ENCODE data around the gene C1orf52. TPM values are rescaled to one million over a fixed set of nuclear protein-coding genes. Genes with fewer than 3 reads are reported as not detected.

The C1orf52 gene
- total and polyA plus RNA-seq, 9 of the 15 experiments (the other 6 are each of a cell fraction or from before 2014, with no cell fraction given): 17.0 to 38.5 (median 33.0) TPM

GRCh38 chr1:85259118-85259911, at the start of gene C1orf52 (continued):
- TF ChIP-seq RBBP5 (IDR thresholded peaks at IDR 0.05; ENCODE audit: borderline replicate concordance, insufficient read depth, low read length, poor library complexity, severe bottlenecking) (peak; percentile 88), ZBTB2 (IDR thresholded peaks at IDR 0.05) (no peak), SOX6 (IDR thresholded peaks at IDR 0.05) (peak; percentile 51; the same call in 1 of the 2 replicates), ZNF583 (CRISPR knock-in tag; IDR thresholded peaks at IDR 0.05) (no peak), ZMIZ1 (IDR thresholded peaks at IDR 0.05; ENCODE audit: low read depth in 2 of 2, low read length in 2 of 2) (no peak), SAP30 (IDR thresholded peaks at IDR 0.05; ENCODE audit: borderline replicate concordance, insufficient read depth, low read depth, low read length, poor library complexity, severe bottlenecking) (peak; percentile 77), HBP1 (CRISPR knock-in tag; IDR thresholded peaks at IDR 0.05) (no peak), NFATC3 (IDR thresholded peaks at IDR 0.05) (no peak), ZC3H8 (IDR thresholded peaks at IDR 0.05) (no peak), MCM5 (IDR thresholded peaks at IDR 0.05; ENCODE audit: low read depth) (no peak), POU5F1 (IDR thresholded peaks at IDR 0.05; ENCODE audit: borderline replicate concordance, low read depth, low read length, partially characterized antibody) (no peak), RBM15 (IDR thresholded peaks at IDR 0.05; ENCODE audit: insufficient read depth, low read length) (no peak), LARP7 (IDR thresholded peaks at IDR 0.05) (no peak), MYNN (IDR thresholded peaks at IDR 0.05) (no peak), MYNN (CRISPR knock-in tag; IDR thresholded peaks at IDR 0.05) (no peak), TAF7 (tag; IDR thresholded peaks at IDR 0.05) (no peak)
- TF ChIP-seq, protein P1, sequence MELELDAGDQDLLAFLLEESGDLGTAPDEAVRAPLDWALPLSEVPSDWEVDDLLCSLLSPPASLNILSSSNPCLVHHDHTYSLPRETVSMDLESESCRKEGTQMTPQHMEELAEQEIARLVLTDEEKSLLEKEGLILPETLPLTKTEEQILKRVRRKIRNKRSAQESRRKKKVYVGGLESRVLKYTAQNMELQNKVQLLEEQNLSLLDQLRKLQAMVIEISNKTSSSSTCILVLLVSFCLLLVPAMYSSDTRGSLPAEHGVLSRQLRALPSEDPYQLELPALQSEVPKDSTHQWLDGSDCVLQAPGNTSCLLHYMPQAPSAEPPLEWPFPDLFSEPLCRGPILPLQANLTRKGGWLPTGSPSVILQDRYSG (tag; conservative IDR thresholded peaks at IDR 0.05; ENCODE audit: low read depth): no peak
- TF ChIP-seq, protein P2, sequence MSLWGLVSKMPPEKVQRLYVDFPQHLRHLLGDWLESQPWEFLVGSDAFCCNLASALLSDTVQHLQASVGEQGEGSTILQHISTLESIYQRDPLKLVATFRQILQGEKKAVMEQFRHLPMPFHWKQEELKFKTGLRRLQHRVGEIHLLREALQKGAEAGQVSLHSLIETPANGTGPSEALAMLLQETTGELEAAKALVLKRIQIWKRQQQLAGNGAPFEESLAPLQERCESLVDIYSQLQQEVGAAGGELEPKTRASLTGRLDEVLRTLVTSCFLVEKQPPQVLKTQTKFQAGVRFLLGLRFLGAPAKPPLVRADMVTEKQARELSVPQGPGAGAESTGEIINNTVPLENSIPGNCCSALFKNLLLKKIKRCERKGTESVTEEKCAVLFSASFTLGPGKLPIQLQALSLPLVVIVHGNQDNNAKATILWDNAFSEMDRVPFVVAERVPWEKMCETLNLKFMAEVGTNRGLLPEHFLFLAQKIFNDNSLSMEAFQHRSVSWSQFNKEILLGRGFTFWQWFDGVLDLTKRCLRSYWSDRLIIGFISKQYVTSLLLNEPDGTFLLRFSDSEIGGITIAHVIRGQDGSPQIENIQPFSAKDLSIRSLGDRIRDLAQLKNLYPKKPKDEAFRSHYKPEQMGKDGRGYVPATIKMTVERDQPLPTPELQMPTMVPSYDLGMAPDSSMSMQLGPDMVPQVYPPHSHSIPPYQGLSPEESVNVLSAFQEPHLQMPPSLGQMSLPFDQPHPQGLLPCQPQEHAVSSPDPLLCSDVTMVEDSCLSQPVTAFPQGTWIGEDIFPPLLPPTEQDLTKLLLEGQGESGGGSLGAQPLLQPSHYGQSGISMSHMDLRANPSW (CRISPR knock-in tag; IDR thresholded peaks at IDR 0.05): no peak
